Adrenal gland (tissue), 12 donors: Measurements from ENCODE around the gene ADAMTS17. TPM values are rescaled to one million over a fixed set of nuclear protein-coding genes. Genes with fewer than 3 reads are reported as not detected.
A peak's percentile ranks its signal among the peaks of the same experiment; 100 is the strongest.

ENCODE experiments used
- DNase-seq, 7 donors: peaks; one replicate each; pipeline ENCODE4 v3.0.0-alpha.2; 2019 to 2020
- H3K27ac ChIP-seq, 5 donors: fragments of 200-600 bp; sonication (generic) in 4 of 5; 1 replicate in 3 of 5; 2 replicates in 2 of 5; pipeline versions ENCODE4 v1.5.1 to v1.8.0; 2016 to 2020; ENCODE audit warnings: mild to moderate bottlenecking in 1 of 5
- H3K27me3 ChIP-seq: fragments of 200-600 bp; 2 replicates; pipeline ENCODE4 v1.8.0; 2021
- H3K36me3 ChIP-seq, 2 donors: fragments of 200-600 bp; replicated peaks in 1 of 2; 1 replicate in 1 of 2; 2 replicates in 1 of 2; pipeline versions ENCODE4 v1.5.1 to v1.8.0; 2018 to 2022
- H3K4me1 ChIP-seq, 2 donors: fragments of 200-600 bp; replicated peaks in 1 of 2; 1 replicate in 1 of 2; 2 replicates in 1 of 2; pipeline versions ENCODE4 v1.5.1 to v1.8.0; 2018 to 2021
- H3K4me3 ChIP-seq, 4 donors: fragments of 200-600 bp; sonication (generic) in 3 of 4; one replicate each; pipeline ENCODE4 v1.5.1; 2016 to 2018
- H3K9me3 ChIP-seq, 3 donors: fragments of 200-600 bp; sonication (generic) in 1 of 3; replicated peaks in 1 of 3; 1 replicate in 2 of 3; 2 replicates in 1 of 3; pipeline versions ENCODE4 v1.5.1 to v1.8.0; 2016 to 2021
- POLR2A ChIP-seq, 2 donors: fragments of 450-650 bp; IDR thresholded peaks; one replicate each; pipeline ENCODE4 v1.6.1; 2017; ENCODE audit warnings: antibody characterized with exemption in 2 of 2, mild to moderate bottlenecking in 2 of 2, moderate library complexity in 1 of 2
- WGBS, 4 donors: extraction: QIAGEN DNeasy Blood & Tissue Kit in 2 of 4; methylation state at CpG; one replicate each; pipeline versions ENCODE4 v1.1.5 to v1.1.7; 2013 to 2017; 5-methylcytosine and 5-hydroxymethylcytosine counted together
- intact Hi-C, 2 donors: fragments of 100-400 bp; cut with DNase I; formaldehyde crosslinking; loops; one replicate each; pipeline versions ENCODE4 v1.14.1 to v1.15.0; 2022 to 2023
- polyA plus RNA-seq, 3 donors: library from polyadenylated mRNA; stranded (reverse); fragments of 200-250 nt in 2 of 3; fragments of 350-450 nt in 1 of 3; fragmentation: Illumina TruSeq in 1 of 3; extraction: RNeasy Lipid Tissue Mini Kit (QIAGEN cat#74804) in 1 of 3; gene quantifications; one replicate each; pipeline ENCODE4 v1.2.3, GENCODE V29; 2013 to 2014
- total RNA-seq, 9 donors: library from RNA; depleted of rRNA in 4 of 9; stranded (reverse); fragments of >200 nt in 4 of 9; fragments of 120-200 nt in 1 of 9; fragmentation: NEBNext Ultra II Directional in 1 of 9; extraction: Animal tissue kit (Norgen Biotek cat#: 25700) in 1 of 9; gene quantifications; one replicate each; pipeline versions ENCODE4 v1.1.0 to v1.2.4, GENCODE V29; 2013 to 2023
- TF ChIP-seq, protein P1 (sequence below), 6 experiments: fragments of 450-650 bp in 4 of 6; fragments of 200-600 bp in 2 of 6; sonication (generic) in 1 of 6; IDR thresholded peaks; 1 replicate in 5 of 6; 2 replicates in 1 of 6; pipeline versions ENCODE4 v1.5.1 to v1.8.0; 2016 to 2021; ENCODE audit warnings: antibody characterized with exemption in 6 of 6, mild to moderate bottlenecking in 2 of 6, moderate library complexity in 1 of 6
- donor health status: healthy with polysubstance abuse.
- donor health status: Bipolar disorder and iron deficiency.
- donor health status: DM: yes; HTN: yes; CAD: no.
- donor health status: DM: no; HTN: no; CAD: no.
- donor health status: DM: no; HTN: no; CAD: no.
- donor health status: DM: yes; HTN: yes; CAD: no.

ADAMTS17 gene
- total and polyA plus RNA-seq, 12 donors, result 0.51 to 14.8 (median 2.9) TPM

DNA sequence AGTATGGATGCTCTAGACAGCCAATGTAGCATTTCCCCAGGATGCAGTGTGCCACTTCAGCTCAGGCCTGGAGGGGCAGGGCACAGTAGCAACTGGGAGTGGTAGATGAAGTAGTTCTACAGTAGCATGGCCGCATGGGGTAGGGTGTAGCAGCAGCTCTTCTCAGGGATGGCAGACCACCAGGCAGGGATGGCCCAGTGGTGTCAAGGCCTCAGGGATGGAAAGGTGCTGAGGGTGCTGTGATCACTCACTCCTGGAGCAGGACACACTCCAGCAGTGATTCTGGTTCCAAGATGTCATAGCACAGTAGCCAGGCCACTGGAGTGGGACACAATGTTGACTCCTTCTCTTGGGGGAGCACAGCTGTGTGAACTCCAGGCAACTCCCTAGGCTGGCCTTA, 397.6 kb downstream of the ADAMTS17 start:
- Histone ChIP-seq H3K4me1 (no peaks in the 10 kb centered on the region), H3K27ac (no peak overlapping the region), H3K36me3 (no peaks in the 10 kb centered on the region), H3K4me3 (no peak overlapping the region), H3K27me3 (no peaks in the 10 kb centered on the region), H3K9me3 (peaks cover 0 to 12% (median under 1%) of the 10 kb centered on the region in 3 donors)
- no peak for DNase-seq
- 89 to 100% (median 95%) methylated on average over 1 of the region's 1 CpG for WGBS, 4 donors
- TF ChIP-seq, protein P1, sequence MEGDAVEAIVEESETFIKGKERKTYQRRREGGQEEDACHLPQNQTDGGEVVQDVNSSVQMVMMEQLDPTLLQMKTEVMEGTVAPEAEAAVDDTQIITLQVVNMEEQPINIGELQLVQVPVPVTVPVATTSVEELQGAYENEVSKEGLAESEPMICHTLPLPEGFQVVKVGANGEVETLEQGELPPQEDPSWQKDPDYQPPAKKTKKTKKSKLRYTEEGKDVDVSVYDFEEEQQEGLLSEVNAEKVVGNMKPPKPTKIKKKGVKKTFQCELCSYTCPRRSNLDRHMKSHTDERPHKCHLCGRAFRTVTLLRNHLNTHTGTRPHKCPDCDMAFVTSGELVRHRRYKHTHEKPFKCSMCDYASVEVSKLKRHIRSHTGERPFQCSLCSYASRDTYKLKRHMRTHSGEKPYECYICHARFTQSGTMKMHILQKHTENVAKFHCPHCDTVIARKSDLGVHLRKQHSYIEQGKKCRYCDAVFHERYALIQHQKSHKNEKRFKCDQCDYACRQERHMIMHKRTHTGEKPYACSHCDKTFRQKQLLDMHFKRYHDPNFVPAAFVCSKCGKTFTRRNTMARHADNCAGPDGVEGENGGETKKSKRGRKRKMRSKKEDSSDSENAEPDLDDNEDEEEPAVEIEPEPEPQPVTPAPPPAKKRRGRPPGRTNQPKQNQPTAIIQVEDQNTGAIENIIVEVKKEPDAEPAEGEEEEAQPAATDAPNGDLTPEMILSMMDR (IDR thresholded peaks at IDR 0.05), result no peak
- no peak for TF ChIP-seq POLR2A (IDR thresholded peaks at IDR 0.05)
- intact Hi-C loops, result no loop called here

- Histone ChIP-seq H3K9me3 (peaks cover 0 to 12% (median 6%) of the 10 kb centered on the region in 3 donors), H3K4me1 (no peaks in the 10 kb centered on the region), H3K27me3 (no peaks in the 10 kb centered on the region), H3K36me3 (no peaks in the 10 kb centered on the region), H3K4me3 (no peak overlapping the region), H3K27ac (no peak overlapping the region)
- 84 to 95% (median 94%) methylated on average over 6 to 7 of the region's 7 CpGs for WGBS, 4 donors
- no peak for DNase-seq
- TF ChIP-seq POLR2A (IDR thresholded peaks at IDR 0.05), result no peak
- TF ChIP-seq, protein P1 (IDR thresholded peaks at IDR 0.05), result no peak
- intact Hi-C loops, result no loop called here
Observed at GRCh38 chr15:99943466-99943865, 398.3 kb downstream of the ADAMTS17 start.

- Histone ChIP-seq H3K4me3 (no peak overlapping the region), H3K9me3 (no peaks in the 10 kb centered on the region), H3K36me3 (no peaks in the 10 kb centered on the region), H3K27ac (no peak overlapping the region), H3K4me1 (peaks cover 3 to 5% of the 10 kb centered on the region in 2 donors), H3K27me3 (no peaks in the 10 kb centered on the region)
- intact Hi-C loops, result loop anchor here (5.0 to 10.0 kb wide), 4 partner anchors 202 to 452 kb away; no protein-coding TSS in a partner anchor
- WGBS, 4 donors, result 84 to 89% (median 88%) methylated on average over 11 to 13 of the region's 13 CpGs
- DNase-seq, result peak in 1 of 7 donors; percentile 35
- TF ChIP-seq, protein P1 (IDR thresholded peaks at IDR 0.05), result no peak
- no peak for TF ChIP-seq POLR2A (IDR thresholded peaks at IDR 0.05)
Observed at GRCh38 chr15:99932676-99933402, 408.9 kb downstream of the ADAMTS17 start.

DNA sequence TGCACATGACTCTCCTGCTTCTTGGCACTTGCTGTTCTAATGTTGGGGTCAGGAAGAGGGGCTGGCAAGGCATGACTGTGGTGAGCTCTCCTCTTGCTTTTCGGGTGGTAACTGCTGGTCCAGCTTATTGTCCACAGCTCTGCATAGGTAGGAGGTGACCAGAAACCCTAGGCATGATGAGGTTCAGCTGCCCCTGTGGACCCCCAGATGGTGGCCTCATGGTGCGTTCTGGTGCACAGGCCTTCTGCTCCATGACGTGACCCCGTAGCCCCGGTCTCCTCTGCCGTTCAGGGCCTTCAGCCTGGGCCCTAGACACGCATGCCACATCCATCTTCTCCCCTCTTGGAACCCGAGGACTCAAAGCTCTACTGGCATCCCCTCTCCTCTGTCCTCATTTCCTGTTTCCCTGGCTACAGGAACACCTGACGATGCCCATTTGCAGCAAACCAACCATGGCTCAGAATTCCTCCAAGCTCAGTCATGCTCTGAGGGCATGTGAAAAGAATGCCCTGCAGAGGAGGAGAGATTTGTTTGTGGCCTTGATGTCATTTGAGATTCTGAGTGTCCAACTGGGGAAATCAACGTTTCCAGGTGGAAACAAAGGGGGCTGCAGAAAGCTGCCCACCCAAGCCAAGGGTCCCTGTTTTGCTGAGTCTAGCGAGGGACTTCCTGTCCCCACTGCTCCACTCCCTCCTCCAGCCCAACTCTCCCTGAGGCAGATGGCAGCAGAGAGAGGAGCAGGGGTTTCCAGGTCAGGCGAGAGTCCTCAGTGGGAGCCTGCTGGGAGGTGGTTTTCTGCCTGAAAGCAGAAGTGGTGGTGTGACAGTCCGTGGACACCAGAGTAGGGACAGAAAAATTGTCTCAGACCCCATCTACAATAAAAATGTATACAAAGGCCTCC, 409.8 kb downstream of the ADAMTS17 start:
- Histone ChIP-seq H3K27me3 (no peaks in the 10 kb centered on the region), H3K27ac (no peak overlapping the region), H3K4me3 (no peak overlapping the region), H3K9me3 (no peaks in the 10 kb centered on the region), H3K36me3 (no peaks in the 10 kb centered on the region), H3K4me1 (peaks cover 3 to 5% of the 10 kb centered on the region in 2 donors)
- intact Hi-C loops, result loop anchor here (5.0 to 10.0 kb wide), 4 partner anchors 203 to 453 kb away; no protein-coding TSS in a partner anchor
- TF ChIP-seq POLR2A (IDR thresholded peaks at IDR 0.05), result no peak
- TF ChIP-seq, protein P1 (IDR thresholded peaks at IDR 0.05), result no peak
- DNase-seq, result no peak
- 79 to 87% (median 83%) methylated on average over 4 to 13 of the region's 13 CpGs for WGBS, 4 donors
